Measurements from ENCODE around the gene KCNQ1OT1. TPM values are rescaled to one million over a fixed set of nuclear protein-coding genes. Genes with fewer than 3 reads are reported as not detected.

Gene KCNQ1OT1
- total RNA-seq, 4 donors from 2014 or later: 1.8 to 6.8 (median 3.9) TPM

DNA sequence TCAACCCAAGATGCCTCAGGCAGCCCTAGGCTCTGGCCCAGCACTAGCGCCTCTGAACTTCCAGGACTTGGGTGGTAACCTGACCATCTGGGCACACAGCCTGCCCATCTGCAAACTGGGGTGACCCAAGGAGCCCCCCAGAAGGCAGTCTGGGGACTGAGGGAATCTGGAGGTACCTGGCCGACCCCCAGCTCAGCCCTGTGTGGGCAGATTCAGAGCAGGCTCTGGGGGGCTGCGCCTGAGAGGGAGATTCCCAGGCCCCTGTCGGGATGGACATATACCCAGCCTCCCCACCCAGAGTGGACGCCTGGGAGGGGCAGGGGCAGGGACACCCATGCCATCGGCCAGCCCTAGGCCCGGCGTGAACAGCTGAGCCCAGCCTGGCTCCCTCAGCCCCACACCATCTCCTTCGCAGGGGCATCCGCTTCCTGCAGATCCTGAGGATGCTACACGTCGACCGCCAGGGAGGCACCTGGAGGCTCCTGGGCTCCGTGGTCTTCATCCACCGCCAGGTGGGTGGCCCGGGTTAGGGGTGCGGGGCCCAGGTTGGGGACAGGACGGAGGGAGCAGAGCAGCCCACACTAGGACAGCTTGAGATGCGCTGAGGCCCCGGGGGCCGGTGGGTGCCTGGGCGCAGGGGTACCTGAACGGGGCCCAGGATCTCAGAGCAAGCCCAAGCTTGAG is 128.1 kb downstream of the KCNQ1OT1 start:
- TF ChIP-seq CTCF (IDR thresholded peaks at IDR 0.05; ENCODE audit: low read depth): no peak

DNA sequence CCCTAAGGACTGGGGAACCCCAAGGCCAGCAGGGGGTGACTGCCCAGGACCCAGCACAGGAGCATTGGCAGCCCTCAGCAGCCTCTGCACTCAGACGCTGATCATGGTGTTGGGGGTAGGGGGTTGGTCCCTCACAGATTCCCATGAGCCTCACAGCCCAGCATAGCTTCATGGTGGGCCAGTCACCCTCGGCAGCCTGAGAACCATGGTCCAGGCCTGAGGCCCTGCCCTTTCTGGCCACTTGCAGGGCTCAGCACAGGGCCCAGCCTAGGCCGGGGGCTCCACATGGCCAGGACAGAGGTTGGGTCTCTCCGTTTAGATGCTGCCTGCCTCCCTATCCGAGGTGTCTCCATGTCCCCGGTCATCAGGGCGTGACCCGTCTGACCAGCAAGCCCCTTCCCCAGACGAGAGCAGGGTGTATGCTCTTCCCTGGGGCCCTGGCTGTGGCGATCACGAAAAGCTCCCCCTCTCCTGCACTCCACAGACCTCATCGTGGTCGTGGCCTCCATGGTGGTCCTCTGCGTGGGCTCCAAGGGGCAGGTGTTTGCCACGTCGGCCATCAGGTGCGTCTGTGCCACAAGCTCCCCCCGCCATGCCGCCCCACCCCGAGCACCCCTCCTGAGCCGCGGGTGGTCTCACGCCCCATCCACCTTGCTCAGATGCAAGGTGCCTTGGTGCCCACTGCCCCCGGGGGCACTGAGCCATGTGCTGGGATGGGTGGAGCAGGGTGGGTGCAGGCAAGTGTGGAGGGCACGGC is 128.8 kb downstream of the KCNQ1OT1 start:
- no peak for TF ChIP-seq CTCF (IDR thresholded peaks at IDR 0.05; ENCODE audit: low read depth)

DNA sequence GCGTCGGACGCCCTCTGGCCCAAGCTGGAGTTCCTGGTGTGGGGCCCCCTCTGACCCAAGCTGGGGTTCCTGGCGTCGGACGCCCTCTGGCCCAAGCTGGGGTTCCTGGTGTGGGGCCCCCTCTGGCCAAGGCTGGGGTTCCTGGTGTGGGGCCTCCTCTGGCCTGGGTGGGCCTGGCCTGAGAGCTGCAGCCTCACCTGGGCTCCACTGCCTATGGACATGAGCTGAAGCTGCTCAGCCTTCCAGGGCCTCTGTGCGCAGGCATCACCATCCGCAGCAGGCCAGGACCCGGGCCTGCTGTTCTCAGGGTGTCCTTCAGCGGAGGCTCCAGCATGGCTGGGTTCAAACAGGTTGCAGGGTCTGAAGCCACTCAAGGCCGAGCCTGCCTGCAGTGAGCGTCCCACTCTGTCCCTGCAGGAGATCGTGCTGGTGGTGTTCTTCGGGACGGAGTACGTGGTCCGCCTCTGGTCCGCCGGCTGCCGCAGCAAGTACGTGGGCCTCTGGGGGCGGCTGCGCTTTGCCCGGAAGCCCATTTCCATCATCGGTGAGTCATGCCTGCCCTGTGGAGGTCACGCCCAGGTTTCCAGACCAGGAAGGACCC is 129.5 kb downstream of the KCNQ1OT1 start:
- TF ChIP-seq CTCF (IDR thresholded peaks at IDR 0.05; ENCODE audit: low read depth): no peak

DNA sequence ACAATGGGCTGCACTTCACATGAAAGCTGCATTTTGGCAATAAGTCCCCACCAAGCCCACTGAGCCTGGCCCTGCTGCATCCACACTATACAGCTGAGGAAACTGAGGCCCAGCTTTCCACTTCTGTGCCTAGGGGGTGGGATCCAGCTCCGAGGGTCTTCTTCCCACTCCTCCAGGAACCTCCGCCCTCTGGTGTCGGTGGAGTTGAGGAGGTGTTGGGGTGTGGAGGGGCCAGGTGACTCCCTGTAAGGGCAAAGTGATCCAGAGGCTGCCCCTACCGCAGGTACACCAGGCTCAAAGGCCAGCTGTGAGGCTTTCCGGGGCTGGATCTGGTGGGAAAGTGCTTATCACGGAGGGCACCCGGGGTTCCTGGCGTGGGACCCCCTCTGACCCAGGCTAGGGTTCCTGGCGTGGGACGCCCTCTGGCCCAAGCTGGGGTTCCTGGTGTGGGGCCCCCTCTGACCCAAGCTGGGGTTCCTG is 130.0 kb downstream of the KCNQ1OT1 start:
- no peak for TF ChIP-seq CTCF (IDR thresholded peaks at IDR 0.05; ENCODE audit: low read depth)

DNA sequence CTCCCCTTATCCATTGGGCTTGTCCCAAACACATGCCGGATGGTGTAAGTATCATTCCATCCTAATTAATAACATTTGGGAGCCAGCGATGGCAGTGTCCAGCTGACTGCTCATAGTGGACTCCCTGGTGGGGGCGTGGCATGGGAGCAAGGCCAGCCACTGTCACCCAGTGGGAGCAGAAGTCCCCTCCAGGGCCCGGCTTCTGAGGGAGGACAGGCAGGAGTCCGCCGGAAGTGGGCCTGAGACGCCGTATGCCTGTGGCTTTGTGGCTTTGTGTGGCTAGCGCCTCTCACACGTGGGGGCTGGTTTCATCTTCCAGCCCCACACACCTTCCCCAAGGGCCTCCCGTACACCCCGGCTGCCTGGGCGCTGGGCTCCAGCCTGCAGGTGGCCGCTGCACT is 130.5 kb downstream of the KCNQ1OT1 start:
- TF ChIP-seq CTCF (IDR thresholded peaks at IDR 0.05; ENCODE audit: low read depth): no peak

- no peak for TF ChIP-seq CTCF (IDR thresholded peaks at IDR 0.05; ENCODE audit: low read depth)
These were observed 132.6 kb downstream of the KCNQ1OT1 start for GRCh38 chr11:2567026-2567671.
